Naive thymus-derived CD8-positive, alpha-beta T cell (primary cell): ENCODE data around the gene BEX2. TPM values are rescaled to one million over a fixed set of nuclear protein-coding genes. Genes with fewer than 3 reads are reported as not detected.
"Not testable (repeated sequence)": the region's sequence is repeated elsewhere in the genome, so short reads cannot be mapped to it uniquely, and the experiment has no call there.

Source experiments
- ATAC-seq, 2 donors: fragments of 150-1000 bp; cut with Tn5 transposase in 1 of 2; sonication (Bioruptor Pico), chemical (Tn5 transposase) in 1 of 2; 1 replicate in 1 of 2; 2 replicates in 1 of 2; pipeline ENCODE4 v1.10.0; 2021; ENCODE audit warnings: mild to moderate bottlenecking in 2 of 2, moderate library complexity in 2 of 2
- POLR2A ChIA-PET: fragments of 350-600 bp; sonication (Branson Sonifier 250); formaldehyde crosslinking; loops from one replicate; lab custom pipeline; 2021; ENCODE audit warnings: antibody characterized with exemption; lab: Charles Lee
- DNase-seq, 10 donors: peaks; one replicate each; pipeline versions ENCODE4 v3.0.0 to v3.0.0-alpha.2; 2020 to 2022
- H3K27ac Mint-ChIP-seq, 10 donors: one replicate each; pipeline ENCODE4 v1.8.0; 2020 to 2022; ENCODE audit warnings: mild to moderate bottlenecking in 10 of 10, mixed read lengths in 10 of 10, moderate library complexity in 4 of 10, inconsistent platforms in 1 of 10
- H3K27me3 Mint-ChIP-seq, 5 donors: one replicate each; pipeline ENCODE4 v1.8.0; 2021 to 2022; ENCODE audit warnings: mixed read lengths in 5 of 5
- H3K36me3 Mint-ChIP-seq, 3 donors: one replicate each; pipeline ENCODE4 v1.8.0; 2020 to 2022; ENCODE audit warnings: mixed read lengths in 3 of 3, mild to moderate bottlenecking in 2 of 3, inconsistent platforms in 1 of 3
- H3K4me1 Mint-ChIP-seq, 4 donors: one replicate each; pipeline ENCODE4 v1.8.0; 2021 to 2022; ENCODE audit warnings: mixed read lengths in 4 of 4
- H3K4me3 Mint-ChIP-seq, 10 donors: one replicate each; pipeline ENCODE4 v1.8.0; 2020 to 2022; ENCODE audit warnings: mild to moderate bottlenecking in 10 of 10, mixed read lengths in 10 of 10, moderate library complexity in 6 of 10, inconsistent platforms in 1 of 10
- H3K9me3 Mint-ChIP-seq, 9 donors: one replicate each; pipeline ENCODE4 v1.8.0; 2020 to 2022; ENCODE audit warnings: mixed read lengths in 9 of 9, mild to moderate bottlenecking in 3 of 9, inconsistent platforms in 1 of 9, moderate library complexity in 1 of 9
- polyA plus RNA-seq, 3 donors: library from polyadenylated mRNA; unstranded; fragments of 300-500 nt; fragmentation: Illumina TruSeq; gene quantifications; one replicate each; pipeline ENCODE4 v1.2.3, GENCODE V29; 2021
- total RNA-seq, 8 experiments: library from RNA in 2 of 8; stranded (reverse) in 2 of 8; gene quantifications; one replicate each; pipeline ENCODE4 v1.2.3 and lab custom pipeline; 2021 to 2026

Gene BEX2
- total RNA-seq = 10 to 100 TPM; 30.3 to 33.8 TPM
- 10 to 100 TPM; 87.5 to 98.5 (median 92.1) TPM for polyA plus RNA-seq
- 24.1 to 44.8 (median 27.7) reads per million in 6 experiments for total RNA-seq (lab: John Stamatoyannopoulos, UW)

DNA sequence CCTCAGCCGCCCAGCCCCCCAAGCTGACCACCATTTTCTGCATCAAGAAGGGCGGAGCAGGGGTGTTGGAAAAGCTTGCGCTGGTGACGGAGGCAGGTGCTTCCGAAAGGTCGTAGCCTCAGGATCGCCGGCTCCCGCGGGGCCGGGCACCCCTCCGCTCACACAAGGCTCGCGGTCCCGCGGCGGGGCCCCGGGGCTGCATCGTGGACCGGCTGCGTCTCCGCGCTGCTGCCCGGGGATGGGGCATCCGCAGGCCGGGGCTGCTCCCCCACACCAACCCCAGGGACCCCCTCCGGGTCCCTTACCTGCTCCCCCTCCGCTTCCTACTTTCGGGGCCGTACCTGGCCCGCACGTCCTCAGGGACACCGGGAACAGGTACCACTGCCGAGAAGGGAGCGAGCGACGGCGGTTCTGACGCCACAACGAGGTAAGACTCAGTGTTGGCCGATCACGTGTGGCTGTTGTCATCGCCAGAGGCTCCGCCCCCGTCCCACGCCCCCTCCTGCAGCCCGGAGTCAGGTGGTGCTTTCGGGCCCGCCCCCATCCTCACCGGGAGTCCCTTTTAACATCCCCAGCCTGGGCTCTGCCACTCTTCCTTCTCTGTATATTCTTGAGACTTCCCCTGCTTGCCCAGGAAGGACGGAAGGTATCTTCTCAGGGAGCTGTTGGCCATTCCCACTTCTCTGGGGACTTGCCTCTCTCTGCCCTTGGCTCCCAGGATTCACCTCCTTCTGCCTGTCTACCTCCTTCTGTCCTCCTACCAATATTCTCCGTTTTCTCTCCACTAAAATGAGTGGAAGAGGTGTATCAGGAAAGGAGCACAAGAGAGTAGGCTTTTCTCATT, at the start of gene BEX2:
BEX2 (minus strand) TSS at position 436 of the 844 bp plus-strand sequence. CDS start 1,014 bp downstream, outside the sequence.
- peak; percentile 97 for ATAC-seq
- DNase-seq = peak; percentile 66 to 93 (median 83)
- Mint-ChIP-seq H3K36me3 (peaks cover 5 to 12% (median 5%) of the 10 kb centered on the region in 3 donors), H3K4me1 (peaks cover 3 to 11% (median 5%) of the 10 kb centered on the region in 4 donors), H3K4me3 (peak within 1 kb of the TSS; percentile 75 to 89 (median 80)), H3K27ac (peak within 1 kb of the TSS; percentile 41 to 94 (median 88)), H3K9me3 (peaks cover 0 to 1% (median 0%) of the 10 kb centered on the region in 9 donors), H3K27me3 (no peaks in the 10 kb centered on the region)
- POLR2A ChIA-PET = interaction anchor here (1.2 kb wide), 1 partner anchor 95 kb away, joined by 3 read pairs; the partner anchor contains the start of gene BEX4

DNA sequence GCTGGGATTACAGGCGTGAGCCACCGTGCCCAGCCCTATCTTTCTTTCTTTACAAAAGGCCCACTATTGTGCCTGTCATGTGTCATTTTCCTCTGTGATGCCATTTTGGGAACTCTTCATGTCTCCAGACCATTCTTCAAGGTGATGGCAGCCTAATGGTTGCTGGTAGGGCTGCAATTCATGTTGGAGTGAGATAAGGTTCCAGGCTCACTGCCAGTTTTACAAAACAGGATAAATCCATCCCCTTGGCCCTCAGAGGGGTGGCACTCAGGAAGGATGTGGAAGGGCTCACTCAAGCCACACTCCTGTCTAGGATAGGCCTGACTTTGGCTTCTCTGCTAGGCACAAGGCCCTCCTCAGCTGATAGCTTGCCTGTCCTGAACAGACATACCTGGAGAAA, 49.3 kb upstream of the BEX2 start:
- POLR2A ChIA-PET = no interaction called here
- no peaks in the 10 kb centered on the region for H3K9me3 Mint-ChIP-seq
- H3K4me1 Mint-ChIP-seq = peaks cover 6 to 18% (median 8%) of the 10 kb centered on the region in 4 donors
- H3K4me3 Mint-ChIP-seq = no peak overlapping the region
- no peaks in the 10 kb centered on the region for H3K27me3 Mint-ChIP-seq
- DNase-seq (no peak), ATAC-seq (no peak)
- H3K27ac Mint-ChIP-seq = no peak overlapping the region
- no peaks in the 10 kb centered on the region for H3K36me3 Mint-ChIP-seq

DNA sequence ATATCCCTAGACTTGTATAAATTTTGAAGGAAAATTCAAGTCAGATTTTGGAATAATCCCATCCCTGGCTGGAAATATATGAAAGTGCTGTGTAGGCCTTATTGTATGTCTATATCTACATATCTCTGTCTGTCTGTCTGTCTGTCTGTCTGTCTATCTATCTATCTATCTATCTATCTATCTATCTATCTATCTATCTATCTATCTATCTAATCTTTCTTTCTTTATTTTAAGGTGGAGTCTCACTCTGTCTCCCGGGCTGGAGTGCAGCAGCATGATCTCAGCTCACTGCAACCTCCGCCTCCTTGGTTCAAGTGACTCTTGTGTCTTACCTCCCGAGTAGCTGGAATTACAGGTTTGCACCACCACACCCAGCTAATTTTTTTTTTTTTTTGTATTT, 48.8 kb upstream of the BEX2 start:
- not testable (repeated sequence) for H3K27ac Mint-ChIP-seq, H3K27me3 Mint-ChIP-seq, H3K4me3 Mint-ChIP-seq, H3K9me3 Mint-ChIP-seq, DNase-seq, ATAC-seq, H3K36me3 Mint-ChIP-seq
- H3K4me1 Mint-ChIP-seq = peaks cover 6 to 18% (median 8%) of the 10 kb centered on the region in 4 donors
- POLR2A ChIA-PET = interaction anchor here (0.6 kb wide), 1 partner anchor 1742 kb away, joined by 3 read pairs; no protein-coding TSS in a partner anchor

DNA sequence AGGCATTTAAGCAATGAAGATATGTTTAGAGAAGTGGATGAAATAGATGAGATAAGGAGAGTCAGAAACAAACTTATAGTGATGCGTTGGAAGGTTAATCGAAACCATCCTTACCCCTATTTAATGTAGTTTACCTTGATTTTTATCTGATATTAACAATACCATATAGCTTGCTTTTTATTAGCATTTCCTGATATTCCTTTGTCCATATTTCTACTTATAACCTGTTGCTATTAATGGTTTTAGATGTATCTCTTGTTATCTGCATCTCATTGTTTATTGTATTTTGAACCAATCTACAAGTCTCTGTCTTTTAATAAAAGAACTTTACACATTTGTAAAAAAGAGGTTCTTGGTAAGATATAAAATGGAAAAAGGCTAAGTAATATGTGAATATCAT, 47.1 kb upstream of the BEX2 start:
- Mint-ChIP-seq H3K27ac (no peak overlapping the region), H3K9me3 (no peaks in the 10 kb centered on the region), H3K4me1 (peaks cover 6 to 18% (median 8%) of the 10 kb centered on the region in 4 donors), H3K36me3 (no peaks in the 10 kb centered on the region), H3K4me3 (peak overlapping the region in 4 of 10 donors; percentile 1 to 52 (median 47)), H3K27me3 (peaks cover 0 to 4% (median 0%) of the 10 kb centered on the region in 5 donors)
- ATAC-seq (no peak), DNase-seq (no peak)
- POLR2A ChIA-PET = no interaction called here

DNA sequence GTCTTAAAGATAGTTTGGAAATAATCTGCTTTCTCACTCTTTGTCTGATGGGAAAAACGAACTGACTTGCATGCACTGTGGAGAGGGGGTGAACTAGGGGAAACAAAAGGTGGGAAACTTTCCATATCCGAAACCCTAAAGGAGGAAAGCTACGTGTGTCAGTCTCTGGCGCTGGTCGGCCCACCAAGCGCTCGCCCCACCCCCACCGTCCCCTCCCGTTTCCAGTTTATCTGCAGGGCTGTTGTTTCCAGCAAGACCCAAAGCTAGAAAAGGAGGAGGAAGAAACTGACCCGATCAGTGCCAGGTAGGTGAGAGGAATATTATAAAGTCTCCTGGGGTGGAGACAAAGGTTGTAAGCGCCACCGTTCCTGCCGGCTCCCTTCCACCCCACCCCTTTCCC, 46.1 kb upstream of the BEX2 start:
- ATAC-seq (peak; percentile 14 to 50), DNase-seq (no peak)
- POLR2A ChIA-PET = interaction anchor here (0.6 kb wide), 1 partner anchor 10 kb away, joined by 4 read pairs; no protein-coding TSS in a partner anchor
- Mint-ChIP-seq H3K27me3 (peaks cover 0 to 4% (median 0%) of the 10 kb centered on the region in 5 donors), H3K4me1 (peaks cover 6 to 18% (median 8%) of the 10 kb centered on the region in 4 donors), H3K4me3 (peak overlapping the region; percentile 83 to 93 (median 90)), H3K36me3 (no peaks in the 10 kb centered on the region), H3K9me3 (no peaks in the 10 kb centered on the region), H3K27ac (peak overlapping the region in 8 of 10 donors; percentile 27 to 94 (median 80))

DNA sequence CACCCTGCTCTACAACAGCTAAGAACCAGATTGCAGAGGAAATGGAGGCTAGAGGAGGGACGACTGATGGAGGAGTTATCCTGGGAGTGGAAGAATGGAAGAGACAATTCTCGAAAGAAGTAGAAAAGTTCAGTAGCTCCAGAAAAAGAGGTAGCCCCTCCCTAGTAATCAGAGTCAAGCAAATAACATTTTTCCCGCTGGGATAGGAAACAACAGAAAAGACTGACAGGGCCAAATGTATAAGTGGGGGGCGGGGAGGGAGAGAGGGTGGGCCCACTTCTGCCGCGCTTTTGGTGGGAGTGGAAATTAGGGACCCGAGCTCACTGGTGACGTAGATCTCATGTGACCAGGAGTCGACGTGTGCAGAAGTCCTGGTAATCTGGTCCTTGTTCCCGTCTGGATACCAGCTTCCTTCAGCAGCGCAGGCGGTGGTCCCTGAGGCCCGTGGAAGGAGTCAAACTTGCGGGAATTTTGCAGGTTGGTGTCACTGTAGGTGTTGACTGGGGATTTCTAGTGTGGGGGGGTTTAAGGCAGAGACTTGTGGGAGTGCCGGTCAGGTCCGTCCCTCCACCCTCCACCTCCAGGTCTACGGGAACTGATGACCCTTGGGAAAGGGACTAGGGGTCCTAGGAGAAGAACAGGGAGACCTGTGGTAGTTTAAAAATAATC, 45.5 kb upstream of the BEX2 start, which contains the start of gene TCEAL9:
TCEAL9 (plus strand) TSS at position 377 of the 669 bp plus-strand sequence. CDS start 1,179 bp downstream, outside the sequence.
- Mint-ChIP-seq H3K27me3 (peaks cover 0 to 4% (median 0%) of the 10 kb centered on the region in 5 donors), H3K27ac (peak within 1 kb of the TSS; percentile 36 to 94 (median 82)), H3K4me3 (peak within 1 kb of the TSS; percentile 83 to 93 (median 90)), H3K4me1 (peaks cover 6 to 18% (median 8%) of the 10 kb centered on the region in 4 donors), H3K9me3 (no peaks in the 10 kb centered on the region), H3K36me3 (no peaks in the 10 kb centered on the region)
- DNase-seq (peak in 1 of 10 donors; percentile 4), ATAC-seq (peak; percentile 33 to 47)
- POLR2A ChIA-PET = interaction anchor here (0.6 kb wide), 1 partner anchor 9 kb away, joined by 4 read pairs; no protein-coding TSS in a partner anchor

DNA sequence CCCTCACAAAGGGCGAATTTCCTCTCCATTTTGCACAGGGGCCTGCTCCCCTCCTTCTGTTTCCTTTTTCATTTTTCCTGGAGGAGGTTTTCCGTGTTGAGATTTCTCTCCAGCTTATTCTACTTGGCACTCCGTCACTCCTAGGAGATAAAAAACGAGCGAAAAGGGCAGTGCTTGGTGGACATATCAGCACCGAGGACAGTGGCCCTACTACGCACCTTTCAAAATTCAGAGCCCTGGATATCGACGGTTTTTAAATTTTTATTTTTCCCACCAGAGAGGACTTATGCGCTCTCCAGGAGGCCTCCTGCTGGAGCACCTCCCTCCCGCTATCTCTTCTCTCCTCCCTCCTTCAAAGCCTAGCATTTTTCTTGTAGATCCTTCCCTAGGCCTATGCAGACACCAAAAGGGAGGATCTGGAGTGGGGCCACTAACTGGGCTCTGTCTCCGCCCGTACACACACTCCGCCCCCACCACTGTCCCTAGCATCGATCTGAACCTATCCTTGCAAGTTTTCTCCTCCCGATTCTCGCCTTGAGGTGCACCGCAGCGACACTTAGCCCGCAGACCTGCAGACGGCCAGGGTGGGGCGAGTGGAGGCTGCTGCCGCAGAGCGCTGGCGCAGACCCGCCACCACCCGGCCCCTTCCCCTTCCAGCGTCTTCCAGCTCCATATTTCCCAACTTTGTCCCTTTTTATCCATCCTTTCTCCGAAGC, 37.0 kb upstream of the BEX2 start:
- Mint-ChIP-seq H3K4me3 (no peak overlapping the region), H3K36me3 (no peaks in the 10 kb centered on the region), H3K9me3 (peaks cover 0 to 2% (median 0%) of the 10 kb centered on the region in 9 donors), H3K27me3 (peaks cover 0 to 17% (median 2%) of the 10 kb centered on the region in 5 donors), H3K4me1 (peaks cover 0 to 4% (median 1%) of the 10 kb centered on the region in 4 donors), H3K27ac (no peak overlapping the region)
- no peak for DNase-seq
- POLR2A ChIA-PET = no interaction called here
- no peak for ATAC-seq

DNA sequence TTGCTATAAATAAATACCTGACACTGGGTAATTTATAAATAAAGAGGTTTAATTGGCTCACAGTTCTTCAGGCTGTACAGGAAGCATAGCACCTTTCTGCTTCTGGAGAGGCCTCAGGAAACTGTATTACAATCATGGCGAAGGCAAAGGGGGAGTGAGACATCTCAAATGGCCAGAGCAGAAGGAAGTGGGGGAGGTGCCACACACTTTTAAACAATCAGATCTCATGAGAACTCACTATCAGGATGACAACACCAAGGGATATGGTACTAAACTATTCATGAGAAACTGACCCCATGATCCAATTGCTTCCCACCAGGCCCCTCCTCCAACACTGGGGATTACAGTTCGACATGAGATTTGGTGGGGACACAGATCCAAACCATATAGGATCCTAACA, 33.8 kb upstream of the BEX2 start:
- H3K27me3 Mint-ChIP-seq = peaks cover 0 to 17% (median 2%) of the 10 kb centered on the region in 5 donors
- H3K4me3 Mint-ChIP-seq = no peak overlapping the region
- H3K27ac Mint-ChIP-seq = no peak overlapping the region

DNA sequence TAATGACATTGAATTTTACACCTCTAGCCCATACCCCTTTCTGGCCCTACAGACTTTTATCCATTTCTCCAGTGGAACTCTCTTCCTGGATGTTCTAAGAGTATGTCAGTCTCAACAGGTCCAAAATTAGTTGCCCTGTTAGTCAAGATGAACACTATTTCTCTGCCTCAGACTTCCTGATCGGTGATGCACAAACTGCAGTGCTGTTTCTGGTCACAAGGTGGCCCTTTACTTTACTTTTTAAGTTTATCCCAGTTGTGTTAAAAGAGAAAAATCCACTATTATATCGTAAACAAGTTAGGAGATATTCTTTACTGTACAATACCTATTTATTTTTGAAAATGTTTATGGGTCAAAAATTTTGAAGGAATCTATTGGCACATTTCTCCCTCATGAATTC, 32.3 kb upstream of the BEX2 start:
- ATAC-seq (peak; percentile 59 to 62), DNase-seq (peak in 8 of 10 donors; percentile 6 to 62 (median 31))
- H3K4me1 Mint-ChIP-seq = peaks cover 0 to 4% (median 1%) of the 10 kb centered on the region in 4 donors
- peaks cover 0 to 6% (median 0%) of the 10 kb centered on the region in 5 donors for H3K27me3 Mint-ChIP-seq
- no peak overlapping the region for H3K4me3 Mint-ChIP-seq
- POLR2A ChIA-PET = no interaction called here
- no peaks in the 10 kb centered on the region for H3K36me3 Mint-ChIP-seq
- peaks cover 0 to 2% (median 0%) of the 10 kb centered on the region in 9 donors for H3K9me3 Mint-ChIP-seq
- H3K27ac Mint-ChIP-seq = no peak overlapping the region

More for the DNA sequence above, 33.8 kb upstream of the BEX2 start:
- H3K36me3 Mint-ChIP-seq = no peaks in the 10 kb centered on the region
- ATAC-seq = no peak
- POLR2A ChIA-PET = no interaction called here
- DNase-seq = no peak
- peaks cover 0 to 4% (median 1%) of the 10 kb centered on the region in 4 donors for H3K4me1 Mint-ChIP-seq
- H3K9me3 Mint-ChIP-seq = peaks cover 0 to 2% (median 0%) of the 10 kb centered on the region in 9 donors

DNA sequence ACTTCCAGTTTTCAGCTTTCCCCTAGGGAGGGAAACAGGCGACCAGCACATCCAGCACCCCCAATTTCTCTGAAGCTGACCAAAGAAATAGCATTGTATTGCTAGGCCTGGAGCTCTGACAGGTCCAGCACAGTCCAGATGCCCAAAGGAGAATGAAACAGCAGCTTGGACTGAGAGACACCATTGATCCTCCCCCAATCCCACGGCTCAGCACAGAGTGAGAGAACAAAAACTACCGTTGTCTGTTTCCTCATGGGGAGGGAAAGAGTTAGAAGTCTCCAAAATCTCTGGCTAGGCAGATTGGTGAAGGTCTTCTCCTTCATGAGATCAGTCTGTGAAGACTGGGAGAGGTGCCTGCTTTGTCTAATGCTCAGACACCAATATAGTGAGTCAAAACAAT, 27.9 kb upstream of the BEX2 start:
- Mint-ChIP-seq H3K36me3 (no peaks in the 10 kb centered on the region), H3K9me3 (no peaks in the 10 kb centered on the region)
- POLR2A ChIA-PET = no interaction called here

DNA sequence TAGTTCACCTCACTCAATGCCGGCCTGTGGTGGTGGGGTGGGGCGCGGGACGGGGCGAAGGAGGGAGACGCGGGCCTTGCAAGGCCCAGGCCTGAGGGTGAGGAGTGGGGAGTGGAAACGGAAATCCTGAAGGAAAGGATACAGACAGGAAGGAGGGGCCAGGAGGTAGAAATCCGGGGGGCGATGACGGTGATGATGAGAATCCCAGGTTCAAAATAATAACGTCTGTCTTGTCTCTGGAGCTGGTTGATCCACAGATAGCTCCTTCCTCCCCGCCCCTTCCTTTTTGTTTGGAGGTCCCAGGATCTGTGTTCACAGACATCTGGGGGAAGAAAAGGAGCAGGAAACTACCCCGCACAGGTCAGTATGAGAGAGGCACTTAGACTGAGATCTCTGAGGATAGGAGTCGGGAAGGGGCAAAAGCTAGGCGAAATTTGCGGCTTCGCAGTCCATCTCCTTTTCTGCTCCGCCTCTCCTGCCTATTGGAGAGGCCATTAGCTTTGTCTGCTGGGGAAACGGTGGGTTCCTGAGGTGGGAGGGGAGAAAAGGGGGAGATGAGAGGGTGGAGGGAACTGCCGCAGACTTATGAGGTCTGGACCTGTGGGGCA, 20.0 kb upstream of the BEX2 start:
- Mint-ChIP-seq H3K9me3 (no peaks in the 10 kb centered on the region), H3K4me1 (peaks cover 0 to 8% (median 3%) of the 10 kb centered on the region in 4 donors), H3K27me3 (peaks cover 13 to 27% (median 23%) of the 10 kb centered on the region in 5 donors), H3K36me3 (no peaks in the 10 kb centered on the region), H3K27ac (no peak overlapping the region), H3K4me3 (peak overlapping the region in 1 of 10 donors; percentile 26)
- DNase-seq = no peak
- POLR2A ChIA-PET = no interaction called here
- no peak for ATAC-seq

More for the DNA sequence above, 27.9 kb upstream of the BEX2 start:
- Mint-ChIP-seq H3K27me3 (peaks cover 0 to 7% (median 0%) of the 10 kb centered on the region in 5 donors), H3K4me1 (peaks cover 0 to 4% (median 1%) of the 10 kb centered on the region in 4 donors), H3K27ac (no peak overlapping the region), H3K4me3 (no peak overlapping the region)
- ATAC-seq = no peak
- no peak for DNase-seq
